Endothelial cell (in vitro differentiated cells): Measurements from ENCODE around the gene MCHR2. TPM values are rescaled to one million over a fixed set of nuclear protein-coding genes. Genes with fewer than 3 reads are reported as not detected.

Source experiments
- DNase-seq: peaks from one replicate; pipeline ENCODE4 v3.0.0; 2021; ENCODE audit warnings: low spot score
- H3K27ac Mint-ChIP-seq: one replicate; pipeline ENCODE4 v1.8.0; 2021; ENCODE audit warnings: mixed read lengths, inconsistent platforms; ENCODE audit not compliant: unreplicated experiment
- H3K27me3 Mint-ChIP-seq: one replicate; pipeline ENCODE4 v1.8.0; 2021; ENCODE audit warnings: mild to moderate bottlenecking, moderate library complexity, mixed read lengths, inconsistent platforms; ENCODE audit not compliant: unreplicated experiment
- H3K36me3 Mint-ChIP-seq: one replicate; pipeline ENCODE4 v1.8.0; 2021; ENCODE audit warnings: mild to moderate bottlenecking, low read depth, mixed read lengths, inconsistent platforms; ENCODE audit not compliant: unreplicated experiment
- H3K4me1 Mint-ChIP-seq: one replicate; pipeline ENCODE4 v1.8.0; 2021; ENCODE audit warnings: mild to moderate bottlenecking, mixed read lengths, inconsistent platforms; ENCODE audit not compliant: unreplicated experiment
- H3K4me3 Mint-ChIP-seq: one replicate; pipeline ENCODE4 v1.8.0; 2021; ENCODE audit warnings: mild to moderate bottlenecking, mixed read lengths, inconsistent platforms; ENCODE audit not compliant: unreplicated experiment
- H3K9me3 Mint-ChIP-seq: one replicate; pipeline ENCODE4 v1.8.0; 2021; ENCODE audit warnings: mixed read lengths, inconsistent platforms; ENCODE audit not compliant: unreplicated experiment
- total RNA-seq: library from RNA; stranded (reverse); fragmentation: NEBNext Ultra II Directional; extraction: Animal tissue kit (Norgen Biotek cat#: 25700); gene quantifications from one replicate; pipeline ENCODE4 v1.2.1, GENCODE V29; 2021; ENCODE audit not compliant: unreplicated experiment
- TF ChIP-seq, protein P1 (sequence below): fragments of 200-600 bp; sonication (generic); IDR thresholded peaks from one replicate; pipeline ENCODE4 v1.5.0; 2021; ENCODE audit warnings: antibody characterized with exemption; ENCODE audit not compliant: unreplicated experiment

Gene MCHR2
- total RNA-seq, 1 donor from 2014 or later: not detected

DNA sequence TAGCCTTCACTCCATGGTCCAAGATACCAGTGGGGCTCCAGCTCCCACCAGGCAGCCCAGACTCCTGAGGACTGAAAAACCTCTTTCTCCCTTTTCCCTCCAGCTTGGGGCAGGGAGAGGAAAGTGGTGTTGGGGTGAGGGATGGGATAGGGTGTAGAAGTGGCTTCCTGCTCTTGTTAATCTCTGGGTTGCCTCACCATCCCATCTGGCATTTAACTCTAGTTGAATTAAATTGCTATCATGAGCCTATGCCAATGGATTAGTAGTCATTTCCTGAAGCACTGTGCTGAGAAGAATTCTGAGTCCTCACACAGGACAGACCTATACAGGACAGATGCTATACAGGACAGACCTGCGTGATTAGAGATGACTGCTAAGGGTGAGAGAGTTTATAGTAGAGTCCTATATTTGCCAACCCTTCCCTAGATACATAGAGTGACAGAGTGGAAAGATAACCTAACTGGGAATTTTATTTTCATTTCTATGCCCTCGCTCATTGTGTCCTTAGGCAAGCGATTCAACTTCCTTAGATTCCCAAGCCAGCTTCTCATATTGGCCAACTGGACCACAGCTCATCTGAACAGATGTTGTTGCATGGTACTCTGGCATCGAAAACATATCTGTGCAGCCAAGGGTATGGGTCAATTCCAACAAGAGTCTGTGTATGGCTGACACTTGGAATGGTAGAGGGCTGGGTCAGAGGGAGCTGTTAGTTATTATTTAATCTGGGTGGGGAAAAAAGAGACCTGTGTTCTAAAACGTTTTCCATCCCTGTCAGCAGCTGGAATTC lies 42.8 kb downstream of the MCHR2 start:
- H3K9me3 Mint-ChIP-seq: no peaks in the 10 kb centered on the region
- TF ChIP-seq, protein P1, sequence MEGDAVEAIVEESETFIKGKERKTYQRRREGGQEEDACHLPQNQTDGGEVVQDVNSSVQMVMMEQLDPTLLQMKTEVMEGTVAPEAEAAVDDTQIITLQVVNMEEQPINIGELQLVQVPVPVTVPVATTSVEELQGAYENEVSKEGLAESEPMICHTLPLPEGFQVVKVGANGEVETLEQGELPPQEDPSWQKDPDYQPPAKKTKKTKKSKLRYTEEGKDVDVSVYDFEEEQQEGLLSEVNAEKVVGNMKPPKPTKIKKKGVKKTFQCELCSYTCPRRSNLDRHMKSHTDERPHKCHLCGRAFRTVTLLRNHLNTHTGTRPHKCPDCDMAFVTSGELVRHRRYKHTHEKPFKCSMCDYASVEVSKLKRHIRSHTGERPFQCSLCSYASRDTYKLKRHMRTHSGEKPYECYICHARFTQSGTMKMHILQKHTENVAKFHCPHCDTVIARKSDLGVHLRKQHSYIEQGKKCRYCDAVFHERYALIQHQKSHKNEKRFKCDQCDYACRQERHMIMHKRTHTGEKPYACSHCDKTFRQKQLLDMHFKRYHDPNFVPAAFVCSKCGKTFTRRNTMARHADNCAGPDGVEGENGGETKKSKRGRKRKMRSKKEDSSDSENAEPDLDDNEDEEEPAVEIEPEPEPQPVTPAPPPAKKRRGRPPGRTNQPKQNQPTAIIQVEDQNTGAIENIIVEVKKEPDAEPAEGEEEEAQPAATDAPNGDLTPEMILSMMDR: no peak
- peaks cover 4% of the 10 kb centered on the region for H3K27me3 Mint-ChIP-seq
- H3K4me1 Mint-ChIP-seq: no peaks in the 10 kb centered on the region
- DNase-seq: no peak
- H3K4me3 Mint-ChIP-seq: no peak overlapping the region
- H3K27ac Mint-ChIP-seq: no peak overlapping the region
- no peaks in the 10 kb centered on the region for H3K36me3 Mint-ChIP-seq

DNA sequence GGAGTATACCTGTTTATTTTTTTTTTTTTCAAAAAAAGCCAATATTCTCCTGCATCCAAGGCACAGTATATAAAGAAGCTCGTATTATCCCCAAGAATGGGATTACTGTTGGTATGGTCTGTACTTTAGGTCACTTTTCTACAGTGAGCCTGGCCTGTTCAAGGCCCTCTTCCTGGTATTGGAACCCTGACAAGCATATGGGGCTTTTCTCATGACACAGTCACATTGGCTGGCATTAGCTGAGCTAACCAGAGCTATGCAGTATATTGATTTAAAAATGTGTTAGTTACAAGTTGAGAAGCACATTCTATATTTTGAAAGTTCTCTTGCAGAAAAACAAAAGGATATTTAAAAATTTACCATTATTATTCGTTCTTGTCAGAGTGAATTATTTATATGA lies 48.0 kb downstream of the MCHR2 start:
- TF ChIP-seq, protein P1: no peak
- Mint-ChIP-seq H3K36me3 (no peaks in the 10 kb centered on the region), H3K27me3 (peaks cover 5% of the 10 kb centered on the region), H3K9me3 (no peaks in the 10 kb centered on the region), H3K4me1 (peaks cover 32% of the 10 kb centered on the region), H3K4me3 (no peak overlapping the region), H3K27ac (no peak overlapping the region)
- DNase-seq: no peak

DNA sequence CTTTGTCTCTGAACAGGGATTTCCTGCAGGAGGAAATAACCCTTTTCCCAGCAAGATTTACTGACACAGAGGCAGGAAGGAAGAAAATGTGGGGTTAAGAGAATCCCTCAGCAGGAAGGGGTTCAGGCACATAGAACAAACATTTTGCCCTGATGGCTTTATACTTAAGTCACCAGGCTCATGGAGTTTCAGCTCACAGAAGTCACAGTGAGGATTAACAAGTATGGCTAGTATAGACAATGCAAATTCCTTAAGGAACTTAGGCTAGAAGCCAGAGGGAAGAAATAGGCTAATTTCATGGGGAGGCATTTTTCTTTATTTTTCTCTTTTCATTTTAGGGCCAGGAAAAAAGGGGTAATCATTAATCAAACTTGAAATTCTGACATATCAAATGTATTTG lies 50.2 kb downstream of the MCHR2 start:
- peak overlapping the region; percentile 91 for H3K27ac Mint-ChIP-seq
- H3K4me3 Mint-ChIP-seq: no peak overlapping the region
- TF ChIP-seq, protein P1: no peak
- peaks cover 4% of the 10 kb centered on the region for H3K27me3 Mint-ChIP-seq
- peaks cover 34% of the 10 kb centered on the region for H3K4me1 Mint-ChIP-seq
- DNase-seq: no peak
- no peaks in the 10 kb centered on the region for H3K36me3 Mint-ChIP-seq
- H3K9me3 Mint-ChIP-seq: no peaks in the 10 kb centered on the region

DNA sequence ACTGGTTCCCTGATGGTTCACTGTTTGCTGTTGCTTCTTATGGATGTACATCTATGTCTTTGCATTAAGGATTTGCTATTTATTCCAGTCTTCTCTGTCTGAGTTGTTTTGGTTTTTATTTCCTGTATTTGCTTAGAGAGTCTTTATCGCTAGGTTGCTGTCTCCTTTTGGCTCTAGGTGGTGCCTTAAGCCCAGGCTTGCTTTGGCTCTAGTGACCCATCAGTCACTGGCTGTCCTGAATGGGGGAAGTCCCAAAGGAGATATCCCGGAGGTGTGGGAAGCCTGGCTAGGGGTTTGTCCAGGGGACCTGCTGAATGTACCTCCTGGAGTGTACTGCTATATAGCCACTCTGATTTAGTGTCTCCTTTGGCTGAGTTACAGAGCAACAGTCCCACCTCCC lies 53.4 kb downstream of the MCHR2 start:
- Mint-ChIP-seq H3K36me3 (no peaks in the 10 kb centered on the region), H3K9me3 (no peaks in the 10 kb centered on the region), H3K4me3 (no peak overlapping the region), H3K27ac (no peak overlapping the region), H3K27me3 (peaks cover 2% of the 10 kb centered on the region), H3K4me1 (peaks cover 32% of the 10 kb centered on the region)
- no peak for DNase-seq
- TF ChIP-seq, protein P1: no peak

DNA sequence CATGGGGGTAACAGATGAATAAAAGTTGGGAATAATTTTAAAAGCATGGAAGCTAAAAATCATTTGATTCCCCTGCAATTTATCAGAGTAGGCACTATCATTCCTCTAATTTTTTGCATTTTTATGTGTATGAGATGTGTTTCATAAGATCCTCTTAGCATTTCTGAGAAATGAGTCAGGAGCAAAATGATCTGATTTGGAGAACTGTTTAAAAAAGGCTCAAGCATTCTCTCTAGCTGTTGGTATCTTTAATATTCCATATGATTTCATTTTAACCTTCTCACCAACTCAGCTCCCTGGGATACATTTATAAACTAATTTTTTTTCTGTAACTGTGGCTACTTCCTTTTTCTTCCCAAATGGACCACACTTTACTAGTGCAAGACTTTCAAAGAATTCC lies 60.9 kb downstream of the MCHR2 start:
- TF ChIP-seq, protein P1: no peak
- no peak overlapping the region for H3K27ac Mint-ChIP-seq
- DNase-seq: no peak

More for the DNA sequence above, 60.9 kb downstream of the MCHR2 start:
- Mint-ChIP-seq H3K4me3 (no peak overlapping the region), H3K27me3 (peaks cover 2% of the 10 kb centered on the region), H3K9me3 (no peaks in the 10 kb centered on the region), H3K36me3 (no peaks in the 10 kb centered on the region), H3K4me1 (no peaks in the 10 kb centered on the region)
